HG03103 (cell line): ENCODE results near the gene GDPD5.
A peak's percentile ranks its signal among the peaks of the same experiment; 100 is the strongest.

Experiments
- ATAC-seq: cut with Tn5 transposase; IDR thresholded peaks from one replicate; pipeline ENCODE4 v1.9.1; 2021; ENCODE audit warnings: low read depth; ENCODE audit not compliant: unreplicated experiment

GDPD5 gene

DNA sequence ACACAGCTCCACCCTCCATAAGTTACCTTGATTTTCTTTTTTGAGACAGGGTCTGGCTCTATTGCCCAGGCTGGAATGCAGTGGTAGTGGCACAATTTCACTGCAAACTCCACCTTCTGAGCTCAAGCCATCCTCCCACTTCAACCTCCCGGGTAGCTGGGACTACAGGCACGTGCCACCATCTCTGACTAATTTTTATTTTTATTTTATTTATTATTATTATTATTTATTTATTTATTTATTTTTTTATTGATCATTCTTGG lies 116.9 kb downstream of the GDPD5 start:
- ATAC-seq: no peak

DNA sequence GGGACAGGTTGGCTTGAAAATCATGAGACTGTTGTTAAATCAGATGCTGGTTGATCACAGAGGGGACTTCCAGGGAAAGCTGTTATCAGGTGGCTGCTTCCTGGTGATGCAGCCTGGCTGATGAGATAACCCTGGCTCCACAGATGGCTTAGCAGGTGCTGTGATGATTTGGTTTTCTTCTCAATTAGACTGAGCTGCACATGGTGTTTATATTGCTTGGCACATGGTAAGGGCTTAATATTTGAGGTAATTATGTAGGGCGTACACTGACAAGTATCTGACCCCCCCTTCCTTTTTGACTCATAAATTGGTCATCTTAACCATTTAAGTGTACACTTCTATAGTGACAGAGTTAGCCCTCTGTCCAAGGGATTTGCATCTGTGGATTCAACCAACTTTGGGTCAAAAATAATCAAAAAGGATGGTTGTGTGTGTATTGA lies 119.4 kb downstream of the GDPD5 start:
- no peak for ATAC-seq

DNA sequence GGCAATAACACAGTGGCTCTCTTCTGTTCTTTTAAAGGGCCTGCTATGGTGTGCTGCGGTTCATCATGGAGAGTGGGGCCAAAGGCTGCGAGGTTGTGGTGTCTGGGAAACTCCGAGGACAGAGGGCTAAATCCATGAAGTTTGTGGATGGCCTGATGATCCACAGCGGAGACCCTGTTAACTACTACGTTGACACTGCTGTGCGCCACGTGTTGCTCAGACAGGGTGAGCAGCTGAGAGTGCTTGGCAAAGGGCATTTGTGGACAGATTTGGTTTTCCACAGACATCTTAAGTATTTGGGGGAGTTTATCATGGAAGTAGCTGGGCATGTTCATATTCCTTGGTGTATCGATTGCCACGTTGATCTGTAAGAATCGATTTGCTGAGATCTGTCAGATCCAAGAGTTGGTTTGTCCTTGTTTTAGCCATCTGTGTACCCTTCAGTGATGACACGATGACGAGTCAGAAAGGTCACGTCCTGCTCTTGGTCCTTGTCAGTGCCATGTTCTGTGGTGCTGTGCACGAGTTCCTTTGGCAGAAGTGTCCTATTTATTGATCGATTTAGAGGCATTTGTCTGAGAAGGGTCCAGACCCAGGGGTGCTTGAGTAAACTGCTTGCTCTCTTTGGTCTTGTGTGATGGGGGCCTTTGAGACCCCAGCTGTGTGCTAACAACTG lies 121.6 kb downstream of the GDPD5 start:
- no peak for ATAC-seq

- no peak for ATAC-seq
Measured at GRCh38 chr11:75403037-75403436, 122.7 kb downstream of the GDPD5 start.

GRCh38 chr11:75402002-75402773 lies 123.6 kb downstream of the GDPD5 start:
- ATAC-seq: no peak

DNA sequence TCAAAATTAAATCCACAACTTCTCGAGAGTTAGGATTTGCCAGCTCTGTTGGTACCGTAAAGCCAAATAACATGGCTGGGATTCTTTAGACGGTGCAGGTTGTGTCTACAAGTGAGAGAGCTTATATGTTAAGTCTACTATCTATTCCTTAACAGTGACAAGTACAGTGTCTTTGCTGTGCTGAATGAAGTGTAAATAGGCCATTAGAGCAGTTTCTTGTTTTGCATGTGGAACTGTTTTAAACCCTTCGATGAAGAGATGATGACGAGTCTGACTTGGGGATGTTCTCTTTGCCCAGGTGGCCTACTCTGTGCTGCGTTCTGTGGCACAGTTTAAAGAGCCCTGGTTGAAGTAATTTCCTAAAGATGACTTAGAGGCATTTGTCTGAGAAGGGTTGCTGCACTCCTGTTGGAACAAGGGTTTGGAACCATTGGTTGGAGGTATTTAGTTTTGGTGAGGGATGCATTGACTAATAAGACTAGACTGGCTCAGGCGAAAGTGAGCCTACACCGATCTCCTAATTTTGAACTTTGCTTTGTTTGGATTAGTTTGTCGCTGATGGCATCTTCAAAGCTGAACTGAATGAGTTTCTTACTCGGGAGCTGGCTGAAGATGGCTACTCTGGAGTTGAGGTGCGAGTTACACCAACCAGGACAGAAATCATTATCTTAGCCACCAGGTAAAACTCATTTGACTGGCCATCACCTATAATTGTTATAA lies 125.4 kb downstream of the GDPD5 start:
- no peak for ATAC-seq

- ATAC-seq: peak; percentile 79
Measured at GRCh38 chr11:75399344-75400145, 126.2 kb downstream of the GDPD5 start, which contains the start of gene RPS3. Gene RPS3, plus strand, starts transcription at chr11:75399518. Its CDS starts 30 bp downstream, at chr11:75399548.

DNA sequence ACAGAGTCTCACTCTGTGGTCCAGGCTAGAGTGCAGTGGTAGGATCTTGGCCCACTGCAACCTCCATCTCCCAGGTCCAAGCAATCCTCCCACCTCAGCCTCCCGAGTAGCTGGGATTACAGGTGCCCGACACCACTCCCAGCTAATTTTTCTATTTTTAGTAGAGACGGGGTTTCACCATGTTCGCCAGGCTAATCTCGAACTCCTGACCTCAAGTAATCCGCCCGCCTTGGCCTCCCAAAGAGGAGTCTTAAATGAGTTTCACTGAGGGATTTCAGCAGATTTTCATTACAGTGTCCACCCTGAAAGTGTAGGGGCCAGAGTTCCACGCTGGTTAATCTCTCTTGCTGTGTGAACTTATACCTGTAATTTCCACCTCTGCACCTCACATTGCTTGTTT lies 126.8 kb downstream of the GDPD5 start:
- ATAC-seq: no peak

GRCh38 chr11:75394085-75394840 lies 131.5 kb downstream of the GDPD5 start:
- ATAC-seq: no peak

- ATAC-seq: no peak
Measured at GRCh38 chr11:75389925-75390324, 135.8 kb downstream of the GDPD5 start.

GRCh38 chr11:75389276-75389605 lies 136.5 kb downstream of the GDPD5 start:
- no peak for ATAC-seq

GRCh38 chr11:75388386-75389275 lies 137.1 kb downstream of the GDPD5 start:
- no peak for ATAC-seq

DNA sequence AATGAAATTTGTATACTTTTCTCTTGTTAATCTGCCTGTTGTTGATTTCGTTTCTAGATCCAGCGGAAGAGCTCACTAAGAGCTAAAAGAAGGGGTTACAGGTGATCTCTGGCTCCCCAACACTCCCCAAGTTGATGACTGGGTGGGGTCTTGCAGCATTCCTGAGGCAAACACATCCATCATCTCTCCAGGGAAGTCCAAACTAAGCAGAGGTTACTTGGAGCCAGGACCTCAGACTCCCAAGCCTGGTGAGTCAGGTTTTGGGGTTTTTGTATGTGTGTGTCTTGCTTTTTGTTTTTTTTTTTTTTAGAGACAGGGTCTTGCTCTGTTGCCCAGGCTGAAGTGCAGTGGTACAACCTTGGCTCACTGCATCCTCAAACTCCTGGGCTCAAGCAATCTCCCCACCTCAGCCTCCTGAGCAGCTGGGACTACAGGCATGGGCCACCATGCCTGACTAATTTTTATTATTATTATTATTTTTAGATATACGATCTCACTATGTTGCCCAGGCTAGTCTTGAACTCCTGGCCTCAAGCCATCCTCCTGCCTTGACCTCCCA lies 137.9 kb downstream of the GDPD5 start:
- no peak for ATAC-seq

- no peak for ATAC-seq
Measured at GRCh38 chr11:75386942-75387630, 138.7 kb downstream of the GDPD5 start.
